HG02884 (cell line): ENCODE results near the gene MYBPC3.

Source experiments
- ATAC-seq: cut with Tn5 transposase; IDR thresholded peaks from one replicate; pipeline ENCODE4 v1.9.1; 2021; ENCODE audit warnings: mild to moderate bottlenecking, moderate library complexity; ENCODE audit not compliant: unreplicated experiment

MYBPC3 gene

GRCh38 chr11:47359162-47359561 lies 6.7 kb upstream of the MYBPC3 start:
- no peak for ATAC-seq

- ATAC-seq: no peak
Measured at GRCh38 chr11:47358731-47359051, 6.2 kb upstream of the MYBPC3 start.

- ATAC-seq: no peak
Measured at GRCh38 chr11:47357985-47358730, 5.7 kb upstream of the MYBPC3 start.

- no peak for ATAC-seq
Measured at GRCh38 chr11:47356998-47357329, 4.5 kb upstream of the MYBPC3 start.

- ATAC-seq: no peak
Measured at GRCh38 chr11:47356129-47356997, 3.9 kb upstream of the MYBPC3 start.

GRCh38 chr11:47355283-47356128 lies 3.0 kb upstream of the MYBPC3 start:
- no peak for ATAC-seq

GRCh38 chr11:47354913-47355282 lies 2.4 kb upstream of the MYBPC3 start:
- ATAC-seq: no peak

GRCh38 chr11:47353978-47354774 lies 1.7 kb upstream of the MYBPC3 start:
- ATAC-seq: no peak

- no peak for ATAC-seq
Measured at GRCh38 chr11:47351156-47352126, 1.1 kb downstream of the MYBPC3 start.

- ATAC-seq: no peak
Measured at GRCh38 chr11:47350315-47350714, 2.2 kb downstream of the MYBPC3 start.

GRCh38 chr11:47349521-47350095 lies 2.9 kb downstream of the MYBPC3 start:
- no peak for ATAC-seq

GRCh38 chr11:47348859-47349258 lies 3.6 kb downstream of the MYBPC3 start:
- ATAC-seq: no peak

- no peak for ATAC-seq
Measured at GRCh38 chr11:47348131-47348802, 4.2 kb downstream of the MYBPC3 start.

GRCh38 chr11:47347137-47347536 lies 5.4 kb downstream of the MYBPC3 start:
- ATAC-seq: no peak

- ATAC-seq: no peak
Measured at GRCh38 chr11:47345890-47346563, 6.5 kb downstream of the MYBPC3 start.

GRCh38 chr11:47342854-47343253 lies 9.6 kb downstream of the MYBPC3 start:
- ATAC-seq: no peak

- no peak for ATAC-seq
Measured at GRCh38 chr11:47342036-47342803, 10.3 kb downstream of the MYBPC3 start.
